SK-N-SH treated with all-trans-retinoic acid at 6 μM for 48 hours (cell line): ENCODE results near the gene SELP.

Experiments used
- TCF4 ChIP-seq: fragments of 250-450 bp; sonication (Bioruptor Pico); IDR thresholded peaks from 2 replicates; pipeline ENCODE4 v1.8.0; 2021; ENCODE audit warnings: mild to moderate bottlenecking, moderate library complexity, borderline replicate concordance
- ZFP3 ChIP-seq: fragments of 250-450 bp; sonication (Bioruptor Pico); IDR thresholded peaks from 2 replicates; pipeline ENCODE4 v1.5.0; 2020; ENCODE audit warnings: mild to moderate bottlenecking, moderate library complexity
- ZFP30 ChIP-seq: fragments of 450-650 bp; formaldehyde crosslinking; IDR thresholded peaks from 2 replicates; pipeline ENCODE4 v1.5.0; 2022; ENCODE audit warnings: mild to moderate bottlenecking, moderate library complexity
- ZNF565 ChIP-seq: fragments of 450-650 bp; formaldehyde crosslinking; conservative IDR thresholded peaks from 2 replicates; pipeline ENCODE4 v1.5.0; 2020; ENCODE audit warnings: low read depth, mild to moderate bottlenecking, moderate library complexity
- ZNF8 ChIP-seq: fragments of 450-650 bp; formaldehyde crosslinking; IDR thresholded peaks from 2 replicates; pipeline ENCODE4 v1.5.0; 2020; ENCODE audit warnings: mild to moderate bottlenecking, moderate library complexity
- TF ChIP-seq, protein P1 (sequence below): fragments of 250-450 bp; sonication (Bioruptor Pico); IDR thresholded peaks from 2 replicates; pipeline ENCODE4 v1.5.0; 2020; ENCODE audit warnings: mild to moderate bottlenecking, moderate library complexity
- TF ChIP-seq, protein P2 (sequence below): fragments of 250-450 bp; sonication (Bioruptor Pico); IDR thresholded peaks from 2 replicates; pipeline ENCODE4 v1.8.0; 2020; ENCODE audit warnings: mild to moderate bottlenecking, moderate library complexity, borderline replicate concordance
- TF ChIP-seq, protein P3 (sequence below): fragments of 250-450 bp; sonication (Bioruptor Pico); IDR thresholded peaks from 2 replicates; pipeline ENCODE4 v1.5.1; 2020; ENCODE audit warnings: low read depth, mild to moderate bottlenecking, moderate library complexity

DNA sequence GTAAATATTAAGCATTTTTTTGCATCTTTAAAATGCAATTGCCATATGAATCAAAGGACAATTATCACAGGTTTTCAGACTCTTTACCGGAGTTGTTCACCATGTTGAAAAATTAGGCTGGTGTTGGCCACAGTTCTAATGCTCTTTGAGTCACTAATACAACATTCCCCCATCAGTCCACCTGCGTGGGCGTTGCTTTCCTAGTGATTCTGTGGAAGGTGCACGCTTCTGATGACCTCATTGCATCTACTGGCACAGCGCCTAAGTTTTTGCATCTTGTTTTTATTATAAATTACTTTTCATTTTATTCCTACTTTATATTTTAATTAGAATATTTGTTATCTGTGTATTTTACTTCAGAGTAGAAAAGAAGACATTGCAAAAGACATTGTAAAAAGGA, 39.0 kb downstream of the SELP start:
- TF ChIP-seq, protein P1, sequence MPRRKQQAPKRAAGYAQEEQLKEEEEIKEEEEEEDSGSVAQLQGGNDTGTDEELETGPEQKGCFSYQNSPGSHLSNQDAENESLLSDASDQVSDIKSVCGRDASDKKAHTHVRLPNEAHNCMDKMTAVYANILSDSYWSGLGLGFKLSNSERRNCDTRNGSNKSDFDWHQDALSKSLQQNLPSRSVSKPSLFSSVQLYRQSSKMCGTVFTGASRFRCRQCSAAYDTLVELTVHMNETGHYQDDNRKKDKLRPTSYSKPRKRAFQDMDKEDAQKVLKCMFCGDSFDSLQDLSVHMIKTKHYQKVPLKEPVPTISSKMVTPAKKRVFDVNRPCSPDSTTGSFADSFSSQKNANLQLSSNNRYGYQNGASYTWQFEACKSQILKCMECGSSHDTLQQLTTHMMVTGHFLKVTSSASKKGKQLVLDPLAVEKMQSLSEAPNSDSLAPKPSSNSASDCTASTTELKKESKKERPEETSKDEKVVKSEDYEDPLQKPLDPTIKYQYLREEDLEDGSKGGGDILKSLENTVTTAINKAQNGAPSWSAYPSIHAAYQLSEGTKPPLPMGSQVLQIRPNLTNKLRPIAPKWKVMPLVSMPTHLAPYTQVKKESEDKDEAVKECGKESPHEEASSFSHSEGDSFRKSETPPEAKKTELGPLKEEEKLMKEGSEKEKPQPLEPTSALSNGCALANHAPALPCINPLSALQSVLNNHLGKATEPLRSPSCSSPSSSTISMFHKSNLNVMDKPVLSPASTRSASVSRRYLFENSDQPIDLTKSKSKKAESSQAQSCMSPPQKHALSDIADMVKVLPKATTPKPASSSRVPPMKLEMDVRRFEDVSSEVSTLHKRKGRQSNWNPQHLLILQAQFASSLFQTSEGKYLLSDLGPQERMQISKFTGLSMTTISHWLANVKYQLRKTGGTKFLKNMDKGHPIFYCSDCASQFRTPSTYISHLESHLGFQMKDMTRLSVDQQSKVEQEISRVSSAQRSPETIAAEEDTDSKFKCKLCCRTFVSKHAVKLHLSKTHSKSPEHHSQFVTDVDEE (CRISPR knock-in tag) = no peak
- TF ChIP-seq, protein P2, sequence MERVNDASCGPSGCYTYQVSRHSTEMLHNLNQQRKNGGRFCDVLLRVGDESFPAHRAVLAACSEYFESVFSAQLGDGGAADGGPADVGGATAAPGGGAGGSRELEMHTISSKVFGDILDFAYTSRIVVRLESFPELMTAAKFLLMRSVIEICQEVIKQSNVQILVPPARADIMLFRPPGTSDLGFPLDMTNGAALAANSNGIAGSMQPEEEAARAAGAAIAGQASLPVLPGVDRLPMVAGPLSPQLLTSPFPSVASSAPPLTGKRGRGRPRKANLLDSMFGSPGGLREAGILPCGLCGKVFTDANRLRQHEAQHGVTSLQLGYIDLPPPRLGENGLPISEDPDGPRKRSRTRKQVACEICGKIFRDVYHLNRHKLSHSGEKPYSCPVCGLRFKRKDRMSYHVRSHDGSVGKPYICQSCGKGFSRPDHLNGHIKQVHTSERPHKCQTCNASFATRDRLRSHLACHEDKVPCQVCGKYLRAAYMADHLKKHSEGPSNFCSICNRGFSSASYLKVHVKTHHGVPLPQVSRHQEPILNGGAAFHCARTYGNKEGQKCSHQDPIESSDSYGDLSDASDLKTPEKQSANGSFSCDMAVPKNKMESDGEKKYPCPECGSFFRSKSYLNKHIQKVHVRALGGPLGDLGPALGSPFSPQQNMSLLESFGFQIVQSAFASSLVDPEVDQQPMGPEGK (CRISPR knock-in tag) = no peak
- TF ChIP-seq ZFP30 (no peak), TCF4 (CRISPR knock-in tag) (no peak), ZFP3 (CRISPR knock-in tag) (no peak), ZNF8 (no peak), ZNF565 (CRISPR knock-in tag) (no peak)
- TF ChIP-seq, protein P3, sequence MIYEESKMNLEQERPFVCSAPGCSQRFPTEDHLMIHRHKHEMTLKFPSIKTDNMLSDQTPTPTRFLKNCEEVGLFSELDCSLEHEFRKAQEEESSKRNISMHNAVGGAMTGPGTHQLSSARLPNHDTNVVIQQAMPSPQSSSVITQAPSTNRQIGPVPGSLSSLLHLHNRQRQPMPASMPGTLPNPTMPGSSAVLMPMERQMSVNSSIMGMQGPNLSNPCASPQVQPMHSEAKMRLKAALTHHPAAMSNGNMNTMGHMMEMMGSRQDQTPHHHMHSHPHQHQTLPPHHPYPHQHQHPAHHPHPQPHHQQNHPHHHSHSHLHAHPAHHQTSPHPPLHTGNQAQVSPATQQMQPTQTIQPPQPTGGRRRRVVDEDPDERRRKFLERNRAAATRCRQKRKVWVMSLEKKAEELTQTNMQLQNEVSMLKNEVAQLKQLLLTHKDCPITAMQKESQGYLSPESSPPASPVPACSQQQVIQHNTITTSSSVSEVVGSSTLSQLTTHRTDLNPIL = no peak
